Neuronal stem cell (in vitro differentiated cells): Measurements from ENCODE around the gene RHOG.

Source experiments
- DNase-seq: peaks from one replicate; pipeline ENCODE4 v3.0.0-alpha.2; 2013; ENCODE audit warnings: low spot score
- H2AFZ ChIP-seq: one replicate; pipeline ENCODE4 v1.6.1; 2013; ENCODE audit warnings: mild to moderate bottlenecking, low read length, inconsistent platforms
- H2AK5ac ChIP-seq: 2 replicates; pipeline ENCODE4 v1.6.1; 2013; ENCODE audit warnings: low read depth, mild to moderate bottlenecking, inconsistent platforms, low read length, moderate library complexity, mixed read lengths
- H2BK120ac ChIP-seq: 2 replicates; pipeline ENCODE4 v1.6.1; 2013; ENCODE audit warnings: low read depth, mild to moderate bottlenecking, inconsistent platforms, low read length, moderate library complexity, mixed read lengths
- H2BK12ac ChIP-seq: one replicate; pipeline ENCODE4 v1.6.1; 2013; ENCODE audit warnings: low read length, inconsistent platforms
- H2BK15ac ChIP-seq: 2 replicates; pipeline ENCODE4 v1.6.1; 2013; ENCODE audit warnings: mild to moderate bottlenecking, low read length, inconsistent platforms, mixed read lengths
- H2BK5ac ChIP-seq: one replicate; pipeline ENCODE4 v1.6.1; 2013; ENCODE audit warnings: inconsistent platforms, mild to moderate bottlenecking, low read length, moderate library complexity
- H3K14ac ChIP-seq: one replicate; pipeline ENCODE4 v1.6.1; 2013; ENCODE audit warnings: low read length, inconsistent platforms
- H3K18ac ChIP-seq: 2 replicates; pipeline ENCODE4 v1.6.1; 2013; ENCODE audit warnings: low read length, inconsistent platforms
- H3K23ac ChIP-seq: 2 replicates; pipeline ENCODE4 v1.6.1; 2013; ENCODE audit warnings: low read depth, mild to moderate bottlenecking, mixed read lengths, low read length, inconsistent platforms; ENCODE audit not compliant: poor library complexity
- H3K27ac ChIP-seq: replicated peaks from 3 replicates; pipeline ENCODE4 v1.5.1; 2013; ENCODE audit warnings: low read length, inconsistent platforms
- H3K27me3 ChIP-seq, 3 experiments: 2 replicates each; pipeline ENCODE4 v1.6.1; 2013; ENCODE audit warnings: low read length in 3 of 3, mild to moderate bottlenecking in 2 of 3, inconsistent platforms in 1 of 3, low read depth in 1 of 3, mixed read lengths in 1 of 3, moderate library complexity in 1 of 3; ENCODE audit not compliant: control insufficient read depth in 3 of 3, insufficient read depth in 3 of 3
- H3K36me3 ChIP-seq, 2 donors: replicated peaks in 1 of 2; 2 replicates each; pipeline ENCODE4 v1.6.1; 2013; ENCODE audit warnings: low read length in 2 of 2; ENCODE audit not compliant: control insufficient read depth in 2 of 2, insufficient read depth in 2 of 2
- H3K4ac ChIP-seq: 2 replicates; pipeline ENCODE4 v1.6.1; 2013; ENCODE audit warnings: inconsistent platforms, mild to moderate bottlenecking, low read length, moderate library complexity
- H3K4me1 ChIP-seq, 2 donors: 1 replicate in 1 of 2; 2 replicates in 1 of 2; pipeline ENCODE4 v1.6.1; 2013; ENCODE audit warnings: low read length in 2 of 2, low read depth in 1 of 2; ENCODE audit not compliant: control insufficient read depth in 2 of 2, insufficient read depth in 1 of 2
- H3K4me2 ChIP-seq: one replicate; pipeline ENCODE4 v1.6.1; 2013; ENCODE audit warnings: mild to moderate bottlenecking, low read length, inconsistent platforms; ENCODE audit not compliant: insufficient read depth, poor library complexity, severe bottlenecking
- H3K4me3 ChIP-seq, 2 donors: 2 replicates each; pipeline ENCODE4 v1.5.1; 2013; ENCODE audit warnings: low read length in 2 of 2, mild to moderate bottlenecking in 2 of 2, inconsistent platforms in 1 of 2, moderate library complexity in 1 of 2
- H3K79me1 ChIP-seq: one replicate; pipeline ENCODE4 v1.6.1; 2013; ENCODE audit warnings: low read depth, mild to moderate bottlenecking, inconsistent platforms, low read length, moderate library complexity
- H3K9ac ChIP-seq: one replicate; pipeline ENCODE4 v1.6.1; 2013; ENCODE audit warnings: mild to moderate bottlenecking, low read depth, low read length, inconsistent platforms; ENCODE audit not compliant: poor library complexity
- H3K9me3 ChIP-seq, 2 donors: replicated peaks in 1 of 2; 2 replicates each; pipeline versions ENCODE3 to v1.6.1; 2013; ENCODE audit warnings: low read length in 2 of 2, mild to moderate bottlenecking in 2 of 2, inconsistent platforms in 1 of 2, low read depth in 1 of 2, mixed read lengths in 1 of 2, moderate library complexity in 1 of 2; ENCODE audit not compliant: control insufficient read depth in 2 of 2, insufficient read depth in 1 of 2
- H4K8ac ChIP-seq: one replicate; pipeline ENCODE4 v1.6.1; 2013; ENCODE audit warnings: low read depth, mild to moderate bottlenecking, inconsistent platforms, low read length, moderate library complexity
- H4K91ac ChIP-seq: one replicate; pipeline ENCODE4 v1.6.1; 2013; ENCODE audit warnings: low read length, low read depth, mild to moderate bottlenecking, inconsistent platforms; ENCODE audit not compliant: poor library complexity
- WGBS, 2 donors: extraction: QIAGEN DNeasy Blood & Tissue Kit; methylation state at CpG; one replicate each; pipeline ENCODE4 v1.1.7; 2013; ENCODE audit warnings: missing lambda C conversion rate in 2 of 2, mixed read lengths in 1 of 2; ENCODE audit not compliant: insufficient read length in 2 of 2, insufficient replicate concordance in 1 of 2; ENCODE audit errors: extremely low coverage in 2 of 2; 5-methylcytosine and 5-hydroxymethylcytosine counted together

Gene RHOG

DNA sequence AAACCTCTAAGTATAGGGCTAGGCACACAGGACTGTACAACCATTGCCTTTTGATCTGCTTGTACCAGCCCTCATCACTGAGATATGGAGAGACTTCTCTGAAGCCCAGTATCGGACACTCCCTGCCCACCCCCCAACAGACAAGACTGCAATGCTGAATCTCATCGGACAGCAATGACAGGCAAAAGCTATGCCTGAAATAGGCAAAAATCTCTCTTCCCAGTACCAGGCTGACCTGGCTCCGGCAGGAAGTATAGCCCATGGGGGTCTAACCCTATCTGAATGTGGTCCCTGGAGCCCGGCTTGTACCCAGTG lies 6.5 kb downstream of the RHOG start:
- H3K18ac ChIP-seq = no peak overlapping the region
- no peak overlapping the region for H3K4me2 ChIP-seq
- H3K27me3 ChIP-seq = no peaks in the 10 kb centered on the region
- H3K36me3 ChIP-seq = peaks cover 2 to 75% of the 10 kb centered on the region in 2 donors
- no peaks in the 10 kb centered on the region for H3K9me3 ChIP-seq
- no peak overlapping the region for H2AFZ ChIP-seq
- H2BK15ac ChIP-seq = no peak overlapping the region
- H3K79me1 ChIP-seq = peaks cover 8% of the 10 kb centered on the region
- H2BK5ac ChIP-seq = no peak overlapping the region
- no peak overlapping the region for H3K9ac ChIP-seq
- no peak overlapping the region for H3K4ac ChIP-seq
- H4K8ac ChIP-seq = no peak overlapping the region
- no peak overlapping the region for H3K14ac ChIP-seq
- H4K91ac ChIP-seq = no peak overlapping the region
- H3K23ac ChIP-seq = no peak overlapping the region
- H3K4me3 ChIP-seq = no peak overlapping the region
- H3K4me1 ChIP-seq = peaks cover 1 to 10% of the 10 kb centered on the region in 2 donors
- H2BK12ac ChIP-seq = no peak overlapping the region
- no CpG with 5 or more reads among the region's 4 CpGs for WGBS, 2 donors
- no peak overlapping the region for H2BK120ac ChIP-seq
- H3K27ac ChIP-seq = no peak overlapping the region
- no peak overlapping the region for H2AK5ac ChIP-seq
- no peak for DNase-seq

DNA sequence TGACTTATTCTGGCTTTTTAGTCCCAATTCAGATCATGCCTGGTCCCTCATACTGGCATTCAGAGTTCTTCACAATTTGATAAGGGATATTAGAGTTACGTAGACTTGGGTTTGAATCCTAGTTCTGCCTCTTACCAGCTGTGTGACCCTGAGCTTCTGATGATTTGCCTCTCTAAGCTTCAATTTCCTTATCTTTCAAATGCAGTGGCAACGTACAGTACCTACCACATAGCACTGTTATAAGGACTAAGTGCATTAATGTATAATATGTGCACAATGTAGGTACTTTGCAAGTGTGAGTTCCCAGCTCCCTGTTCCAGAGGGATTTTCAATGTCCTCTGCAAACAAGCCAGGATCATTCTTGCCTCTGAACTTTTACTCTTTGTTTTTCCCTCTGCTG lies 7.3 kb downstream of the RHOG start:
- Histone ChIP-seq H3K27ac (no peak overlapping the region), H3K27me3 (no peaks in the 10 kb centered on the region), H3K4me1 (peaks cover 1 to 8% of the 10 kb centered on the region in 2 donors), H3K9me3 (no peaks in the 10 kb centered on the region), H4K91ac (no peak overlapping the region), H3K4me3 (no peak overlapping the region), H2BK15ac (no peak overlapping the region), H4K8ac (no peak overlapping the region), H3K23ac (no peak overlapping the region), H3K18ac (no peak overlapping the region), H3K14ac (no peak overlapping the region), H2BK5ac (no peak overlapping the region), H3K36me3 (peaks cover 2 to 72% of the 10 kb centered on the region in 2 donors), H3K4me2 (no peak overlapping the region), H2AK5ac (no peak overlapping the region), H2BK12ac (no peak overlapping the region), H3K4ac (no peak overlapping the region), H2BK120ac (no peak overlapping the region), H3K9ac (no peak overlapping the region), H2AFZ (no peak overlapping the region), H3K79me1 (peaks cover 5% of the 10 kb centered on the region)
- DNase-seq = no peak
- WGBS, 2 donors = no CpG with 5 or more reads among the region's 2 CpGs

DNA sequence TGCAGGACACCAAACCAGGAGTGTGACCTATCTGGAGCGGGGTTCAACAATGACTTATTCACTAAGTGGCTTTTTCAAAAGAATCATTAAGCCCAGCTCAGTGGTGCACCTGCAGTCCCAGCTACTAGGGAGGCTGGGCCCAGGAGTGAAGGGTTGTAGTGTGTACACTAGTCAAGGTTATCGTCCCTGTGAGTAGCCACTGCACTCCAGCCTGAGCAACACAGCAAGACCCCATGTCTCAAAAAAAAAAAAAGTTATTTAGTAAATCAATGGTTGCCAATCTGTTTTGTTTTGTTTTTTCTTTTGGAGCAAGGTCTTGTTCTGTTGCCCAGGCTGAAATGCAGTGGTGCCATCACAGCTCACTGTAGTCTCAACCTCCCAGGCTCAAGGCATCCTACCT lies 7.9 kb downstream of the RHOG start:
- Histone ChIP-seq H3K36me3 (peaks cover 5 to 78% of the 10 kb centered on the region in 2 donors), H3K9me3 (no peaks in the 10 kb centered on the region), H3K4me3 (no peak overlapping the region), H3K18ac (no peak overlapping the region), H2AK5ac (no peak overlapping the region), H3K27ac (no peak overlapping the region), H2BK120ac (no peak overlapping the region), H4K91ac (no peak overlapping the region), H3K4me2 (no peak overlapping the region), H3K23ac (no peak overlapping the region), H4K8ac (no peak overlapping the region), H2BK15ac (no peak overlapping the region), H2AFZ (no peak overlapping the region), H3K4me1 (peaks cover 1 to 5% of the 10 kb centered on the region in 2 donors), H3K9ac (no peak overlapping the region), H3K79me1 (peaks cover 5% of the 10 kb centered on the region), H2BK12ac (no peak overlapping the region), H3K4ac (no peak overlapping the region), H2BK5ac (no peak overlapping the region), H3K27me3 (no peaks in the 10 kb centered on the region), H3K14ac (no peak overlapping the region)
- DNase-seq = no peak
- no CpG with 5 or more reads among the region's 2 CpGs for WGBS, 2 donors

DNA sequence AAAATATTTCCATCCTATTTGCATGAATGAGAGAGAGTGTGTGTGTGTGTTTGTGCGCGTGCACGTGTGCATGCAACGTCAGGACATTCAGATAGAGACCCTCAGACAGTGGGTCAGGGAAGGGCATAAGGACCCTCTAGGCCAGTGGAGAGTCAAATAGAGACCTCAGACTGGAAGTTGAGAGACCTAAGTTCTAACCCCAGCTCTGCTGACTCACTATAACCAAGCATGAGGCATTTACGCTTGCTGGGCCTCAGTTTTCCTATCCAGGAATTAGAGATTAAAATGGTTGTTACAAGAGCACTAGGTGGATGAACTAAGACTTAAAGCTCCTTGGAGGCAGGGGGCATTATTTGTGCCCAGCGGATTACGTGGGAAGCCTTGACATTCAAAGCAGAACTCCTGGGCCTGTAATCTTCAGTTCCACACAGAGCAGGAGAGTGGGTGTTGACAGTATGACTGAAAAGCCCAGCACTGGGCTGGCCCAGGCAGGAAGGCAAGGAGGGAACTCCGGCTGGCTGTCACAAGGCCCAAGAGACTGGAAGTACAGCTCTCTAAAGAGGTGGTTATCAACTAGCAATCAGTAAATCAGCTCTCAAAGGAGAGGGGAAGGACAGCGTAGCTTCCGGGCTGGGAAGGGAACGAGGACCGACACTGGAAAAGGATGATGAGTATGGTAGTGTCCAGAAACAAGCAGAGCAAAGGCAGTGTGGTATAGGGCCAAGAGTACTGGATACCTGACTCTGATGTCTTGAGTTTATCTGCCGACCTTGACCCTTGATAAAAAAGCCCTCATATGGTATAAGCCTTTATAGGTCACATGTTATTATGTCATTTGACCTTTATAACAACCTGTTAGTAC lies 9.2 kb downstream of the RHOG start:
- Histone ChIP-seq H3K9me3 (no peaks in the 10 kb centered on the region), H3K9ac (no peak overlapping the region), H3K4me1 (peaks cover 0 to 8% of the 10 kb centered on the region in 2 donors), H3K23ac (no peak overlapping the region), H3K27ac (no peak overlapping the region), H2AFZ (no peak overlapping the region), H3K27me3 (no peaks in the 10 kb centered on the region), H2BK15ac (no peak overlapping the region), H3K4me3 (no peak overlapping the region), H2AK5ac (no peak overlapping the region), H4K91ac (no peak overlapping the region), H2BK5ac (no peak overlapping the region), H2BK120ac (no peak overlapping the region), H3K14ac (no peak overlapping the region), H3K4ac (no peak overlapping the region), H3K18ac (no peak overlapping the region), H3K79me1 (peaks cover 5% of the 10 kb centered on the region), H2BK12ac (no peak overlapping the region), H4K8ac (no peak overlapping the region), H3K36me3 (peaks cover 16 to 81% of the 10 kb centered on the region in 2 donors), H3K4me2 (no peak overlapping the region)
- no CpG with 5 or more reads among the region's 13 CpGs for WGBS, 2 donors
- DNase-seq = no peak
